Measurements from ENCODE around the gene THEM5.
"Not testable (repeated sequence)": the region's sequence is repeated elsewhere in the genome, so short reads cannot be mapped to it uniquely, and the experiment has no call there.

Gene THEM5, protein sequence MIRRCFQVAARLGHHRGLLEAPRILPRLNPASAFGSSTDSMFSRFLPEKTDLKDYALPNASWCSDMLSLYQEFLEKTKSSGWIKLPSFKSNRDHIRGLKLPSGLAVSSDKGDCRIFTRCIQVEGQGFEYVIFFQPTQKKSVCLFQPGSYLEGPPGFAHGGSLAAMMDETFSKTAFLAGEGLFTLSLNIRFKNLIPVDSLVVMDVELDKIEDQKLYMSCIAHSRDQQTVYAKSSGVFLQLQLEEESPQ

DNA sequence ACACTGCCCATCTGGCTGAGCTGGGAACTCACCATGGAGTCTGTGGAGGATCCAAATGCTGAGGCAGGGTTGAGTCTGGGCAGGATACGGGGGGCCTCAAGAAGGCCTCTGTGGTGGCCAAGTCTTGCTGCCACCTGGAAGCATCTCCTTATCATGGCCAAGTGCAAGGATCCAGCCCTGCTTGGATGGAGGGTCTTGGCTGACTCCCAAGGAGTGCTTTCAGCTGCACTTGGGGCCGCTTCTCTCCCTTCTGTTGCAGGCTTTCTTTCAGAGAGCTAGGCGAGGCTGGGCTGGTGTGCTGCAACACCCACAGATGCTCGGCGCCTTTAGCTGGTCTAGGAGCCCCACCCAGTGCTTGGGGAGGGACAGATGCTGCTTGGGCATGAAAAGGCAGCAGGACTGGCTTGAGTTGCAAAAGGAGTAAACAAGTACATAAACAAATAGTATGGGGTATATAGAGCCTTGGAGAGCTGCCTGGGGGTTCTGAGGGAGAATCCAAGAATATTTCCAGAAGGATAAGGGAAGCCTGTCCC is at the start of gene THEM5:
Gene THEM5, minus strand, starts transcription at position 302 of the 533 bp plus-strand sequence. Its CDS starts 147 bp downstream, at position 155.
- DNase-seq: no peak

DNA sequence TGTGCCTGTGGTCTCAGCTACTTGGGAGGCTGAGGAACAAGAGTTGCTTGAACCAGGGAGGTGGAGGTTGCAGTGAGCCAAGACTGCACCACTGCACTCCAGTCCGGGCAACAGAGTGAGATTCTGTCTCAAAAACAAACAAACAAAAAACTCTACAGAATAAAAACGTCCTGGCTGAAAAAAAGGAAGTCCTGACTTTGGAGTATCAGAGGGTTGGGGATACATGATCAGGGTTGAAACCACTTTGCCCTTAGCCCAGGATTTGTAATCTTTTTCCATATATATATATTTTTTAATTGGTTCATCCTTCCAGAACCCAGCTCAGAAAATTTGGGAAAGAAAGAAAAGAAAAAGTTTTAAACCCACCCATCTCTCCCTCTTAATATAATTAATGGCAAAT is 49.3 kb upstream of the THEM5 start:
- no peak for DNase-seq

DNA sequence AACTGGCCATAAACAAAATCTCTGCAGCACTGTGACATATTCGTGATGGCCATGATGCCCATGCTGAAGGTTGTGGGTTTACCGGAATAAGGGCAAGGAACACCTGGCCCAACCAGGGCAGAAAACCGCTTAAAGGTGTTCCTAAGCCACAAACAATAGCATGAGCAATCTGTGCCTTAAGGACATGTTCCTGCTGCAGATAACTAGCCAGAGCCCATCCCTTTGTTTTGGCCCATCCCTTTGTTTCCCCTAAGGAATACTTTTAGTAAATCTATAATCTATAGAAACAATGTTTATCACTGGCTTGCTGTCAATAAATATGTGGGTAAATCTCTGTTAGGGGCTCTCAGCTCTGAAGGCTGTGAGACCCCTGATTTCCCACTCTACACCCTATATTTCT is 47.3 kb upstream of the THEM5 start:
- not testable (repeated sequence) for DNase-seq

DNA sequence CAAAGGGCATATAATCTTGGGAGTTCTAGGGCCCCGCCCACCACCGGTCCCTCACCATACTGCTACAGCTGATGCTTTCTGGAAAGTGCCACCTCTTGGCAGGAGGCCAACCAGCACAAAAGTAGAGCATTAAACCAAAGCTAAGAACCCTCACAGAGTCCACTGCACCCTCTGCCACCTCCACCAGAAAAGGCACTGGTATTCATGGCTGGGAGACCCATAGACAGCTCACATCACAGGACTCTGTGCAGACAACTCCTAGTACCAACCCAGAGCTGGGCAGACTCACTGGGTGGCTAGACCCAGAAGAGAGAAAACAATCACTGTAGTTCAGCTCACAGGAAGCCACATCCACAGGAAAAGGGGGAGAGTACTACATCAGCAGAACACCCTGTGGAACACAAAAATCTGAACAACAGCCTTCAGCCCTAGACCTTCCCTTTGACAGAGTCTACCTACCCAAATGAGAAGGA is 45.0 kb upstream of the THEM5 start:
- no peak for DNase-seq

DNA sequence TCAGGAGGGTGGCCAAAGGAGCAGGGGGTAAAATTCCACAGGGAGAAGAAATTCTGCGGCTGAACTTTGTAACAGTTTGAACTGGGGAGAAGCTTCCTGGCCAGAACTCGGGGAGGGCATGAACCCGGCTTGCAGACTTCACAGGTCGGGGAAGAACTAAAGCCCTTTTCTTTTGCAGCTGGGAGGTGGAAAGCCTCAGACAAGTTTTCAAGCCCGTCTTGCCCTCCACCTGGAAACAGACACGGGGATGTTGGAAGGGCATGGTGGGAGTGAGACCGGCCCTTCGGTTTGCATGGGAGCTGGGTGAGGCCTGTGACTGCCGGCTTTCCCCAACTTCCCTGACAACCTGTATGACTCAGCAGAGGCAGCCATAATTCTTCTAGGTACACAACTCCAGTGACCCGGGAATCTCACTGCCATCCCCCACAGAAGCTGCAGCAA is 44.5 kb upstream of the THEM5 start:
- DNase-seq: no peak

DNA sequence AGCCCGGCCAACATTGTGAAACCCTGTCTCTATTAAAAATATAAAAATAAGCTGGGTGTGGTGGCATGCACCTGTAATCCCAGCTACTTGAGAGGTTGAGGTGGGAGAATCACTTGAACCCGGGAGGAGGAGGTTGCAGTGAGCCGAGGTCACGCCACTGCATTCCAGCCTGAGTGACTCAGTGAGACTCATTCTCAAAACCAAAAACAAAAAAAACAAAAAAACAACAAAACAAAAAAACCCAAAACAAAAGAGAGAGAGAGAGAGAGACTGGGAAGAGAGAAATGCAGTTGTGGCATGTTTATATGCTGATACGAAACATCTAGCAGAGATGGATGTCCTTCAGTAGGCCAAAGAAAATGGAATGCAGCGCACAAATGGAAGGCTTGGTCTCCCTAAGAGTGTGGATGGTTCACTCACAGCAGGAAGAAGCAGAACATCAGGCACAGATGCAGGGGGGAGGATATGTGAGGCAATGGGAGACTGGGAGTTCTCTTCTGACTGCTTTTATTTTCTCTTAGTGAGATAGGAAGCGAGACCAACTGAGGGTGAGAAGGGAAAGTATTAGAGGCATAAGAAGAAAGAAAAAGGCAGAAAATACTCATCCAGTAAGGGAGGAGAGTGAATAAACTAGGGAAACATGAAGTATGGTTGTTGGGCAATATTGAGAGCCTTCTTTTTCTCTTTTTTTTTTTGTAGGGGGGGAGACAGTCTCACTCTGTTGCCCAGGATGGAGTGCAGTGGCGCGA is 39.8 kb upstream of the THEM5 start:
- DNase-seq: no peak

DNA sequence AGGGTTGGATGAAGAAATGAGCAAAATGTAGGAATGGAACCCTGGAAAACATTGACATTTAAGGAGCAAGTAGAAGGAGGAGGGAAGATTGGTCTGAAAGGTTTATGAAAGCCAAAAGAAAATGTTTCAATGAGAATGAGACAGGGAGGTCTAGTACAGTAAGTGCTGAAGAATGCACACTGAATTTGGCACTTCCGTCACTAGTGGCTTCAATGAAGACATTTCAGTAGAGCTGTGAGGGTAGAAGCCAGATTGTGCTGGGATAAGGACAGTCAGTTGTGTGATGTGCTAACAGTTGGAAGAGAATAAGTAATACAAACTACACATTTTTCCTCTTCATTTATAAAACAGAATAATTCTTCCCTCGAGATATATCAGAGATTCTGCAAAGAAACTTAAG is 38.7 kb upstream of the THEM5 start:
- no peak for DNase-seq

DNA sequence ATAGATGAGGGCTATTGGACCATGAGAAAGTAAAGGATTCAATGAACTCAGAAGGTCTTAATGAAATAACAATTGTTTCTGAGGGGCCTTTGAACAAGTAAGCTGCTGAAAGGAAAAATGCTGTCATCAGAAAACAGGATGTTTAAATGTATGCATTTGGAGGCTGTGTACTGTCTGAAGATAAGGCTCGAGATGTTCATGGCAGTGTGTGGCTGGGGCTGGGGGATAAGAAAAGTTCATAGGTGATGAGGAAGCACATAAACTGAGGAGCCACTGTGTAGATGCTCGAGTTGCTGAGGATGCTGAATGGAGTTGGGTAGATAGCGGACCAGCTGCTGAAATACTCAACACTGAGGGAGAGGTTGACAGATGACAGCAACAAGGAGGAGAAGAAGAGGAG is 38.0 kb upstream of the THEM5 start:
- DNase-seq: no peak

DNA sequence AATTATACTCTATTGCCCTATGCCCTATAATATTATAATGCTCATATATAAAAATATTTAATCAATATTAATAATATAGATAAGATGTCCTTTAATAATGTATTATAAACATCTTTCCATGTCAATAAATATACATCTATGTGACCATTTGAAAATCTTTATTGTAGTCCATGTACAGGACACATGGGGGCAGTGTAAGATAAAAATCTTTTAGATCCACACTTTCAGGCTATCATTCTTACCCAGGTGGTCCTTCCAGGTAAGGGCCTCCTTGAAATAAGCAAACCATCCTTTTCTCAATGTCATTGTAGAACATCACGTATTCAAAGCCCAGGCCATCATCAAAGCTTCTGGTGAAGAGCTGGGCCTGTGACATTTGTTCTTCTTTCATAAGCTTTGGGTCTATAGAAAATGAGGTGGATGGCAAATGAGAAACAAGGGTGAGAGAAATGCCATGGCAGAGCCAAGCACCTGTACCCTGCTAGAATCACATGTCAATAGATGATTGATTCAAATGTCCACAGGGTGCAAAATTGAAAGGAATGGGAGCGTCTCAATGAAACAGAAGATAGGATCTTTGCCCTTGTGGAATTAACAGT is 35.6 kb upstream of the THEM5 start:
- no peak for DNase-seq

DNA sequence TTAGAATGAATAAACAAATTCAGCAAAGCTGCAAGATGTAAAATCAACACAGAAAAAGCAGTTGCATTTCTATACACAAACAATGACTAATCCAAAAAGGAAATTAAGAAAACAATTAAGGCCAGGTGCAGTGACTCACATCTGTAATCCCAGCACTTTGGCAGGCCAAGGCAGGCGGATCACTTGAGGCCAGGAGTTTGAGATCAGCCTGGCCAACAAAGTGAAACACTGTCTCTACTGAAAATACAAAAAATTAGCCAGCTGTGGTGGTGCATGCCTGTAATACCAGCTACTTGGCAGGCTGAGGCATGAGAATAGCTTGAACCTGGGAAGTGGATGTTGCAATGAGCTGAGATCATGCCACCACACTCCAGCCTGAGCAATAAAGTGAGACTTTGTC is 33.5 kb upstream of the THEM5 start:
- DNase-seq: no peak

DNA sequence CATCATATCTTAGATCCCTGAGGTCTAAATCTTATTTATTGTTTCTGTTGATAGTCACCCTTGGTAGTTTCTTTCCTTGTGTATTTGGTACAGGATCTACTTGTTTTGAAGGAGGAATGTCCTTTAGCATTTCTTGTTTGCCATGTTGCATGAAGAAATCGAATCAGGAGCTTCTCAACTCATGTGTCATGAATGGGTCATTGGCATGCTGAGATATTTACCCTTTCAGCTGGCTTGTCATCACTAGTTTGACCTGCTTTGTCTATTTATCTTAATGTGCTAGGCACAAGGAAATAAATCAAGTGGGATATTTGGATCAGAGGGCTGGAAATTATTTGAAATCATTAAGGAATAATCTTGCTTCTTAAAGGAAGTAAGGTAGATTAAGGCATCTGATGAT is 32.0 kb upstream of the THEM5 start:
- no peak for DNase-seq

DNA sequence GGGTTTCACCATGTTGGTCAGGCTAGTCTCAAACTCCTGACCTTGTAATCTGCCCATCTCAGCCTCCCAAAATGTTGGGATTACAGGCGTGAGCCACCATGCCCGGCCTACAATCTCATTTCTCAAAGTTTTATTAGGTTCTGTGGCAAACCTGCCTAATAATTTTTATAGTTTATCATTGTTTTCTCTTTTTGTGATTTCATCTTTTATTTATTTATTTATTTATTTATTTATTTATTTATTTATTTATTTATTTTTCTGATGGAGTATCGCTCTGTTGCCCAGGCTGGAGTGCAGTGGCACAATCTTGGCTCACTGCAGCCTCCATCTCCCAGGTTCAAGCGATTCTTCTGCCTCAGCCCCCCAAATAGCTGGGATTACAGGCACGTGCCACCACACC is 31.4 kb upstream of the THEM5 start:
- not testable (repeated sequence) for DNase-seq

DNA sequence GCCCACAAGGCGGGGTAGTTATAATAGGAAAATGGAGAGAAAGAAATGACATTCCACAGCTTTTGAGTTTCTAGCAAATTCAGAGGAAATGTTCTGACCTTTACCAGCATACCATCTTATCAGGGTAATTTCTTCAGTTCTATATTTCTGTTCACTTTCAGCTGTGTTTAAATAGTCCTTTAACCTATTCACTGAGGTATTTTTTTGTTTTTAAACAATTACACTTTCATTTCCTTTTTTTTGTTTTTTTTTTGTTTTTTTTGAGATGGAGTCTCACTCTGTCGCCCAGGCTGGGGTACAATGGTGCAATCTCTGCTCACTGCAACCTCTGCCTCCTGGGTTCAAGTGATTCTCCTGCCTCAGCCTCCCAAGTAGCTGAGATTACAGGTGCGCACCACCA is 30.9 kb upstream of the THEM5 start:
- DNase-seq: not testable (repeated sequence)

DNA sequence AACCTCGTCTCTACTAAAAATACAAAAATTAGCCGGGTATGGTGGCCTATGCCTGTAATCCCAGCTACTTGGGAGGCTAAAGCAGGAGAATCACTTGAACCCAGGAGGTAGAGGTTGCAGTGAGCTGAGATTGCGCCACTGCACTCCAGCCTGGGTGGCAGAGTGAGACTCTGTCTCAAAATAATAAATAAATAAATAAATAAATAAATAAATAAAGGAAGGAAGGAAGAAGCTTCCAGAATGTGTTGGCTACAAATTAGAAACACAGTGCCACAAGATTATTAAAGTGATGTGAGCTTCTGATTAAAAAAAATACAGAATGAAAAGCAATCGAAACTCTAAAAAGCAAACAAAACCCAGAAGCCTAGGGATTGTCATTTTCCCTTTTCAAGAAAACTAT is 30.4 kb upstream of the THEM5 start:
- DNase-seq: not testable (repeated sequence)

DNA sequence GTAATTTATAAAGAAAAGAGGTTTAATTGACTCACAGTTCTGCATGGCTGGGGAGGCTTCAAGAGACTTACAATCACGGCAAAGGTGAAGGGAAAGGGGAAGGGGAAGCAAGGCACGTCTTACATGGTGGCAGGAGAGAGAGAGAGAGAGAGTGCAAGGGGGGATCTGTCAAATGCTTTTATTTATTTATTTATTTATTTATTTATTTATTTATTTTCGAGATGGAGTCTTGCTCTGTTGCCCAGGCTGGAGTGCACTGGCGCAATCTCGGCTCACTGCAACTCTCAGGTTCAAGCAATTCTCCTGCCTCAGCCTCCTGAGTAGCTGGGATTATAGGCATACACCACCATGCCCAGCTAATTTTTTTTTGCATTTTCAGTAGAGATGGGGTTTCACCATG is 29.4 kb upstream of the THEM5 start:
- DNase-seq: not testable (repeated sequence)

DNA sequence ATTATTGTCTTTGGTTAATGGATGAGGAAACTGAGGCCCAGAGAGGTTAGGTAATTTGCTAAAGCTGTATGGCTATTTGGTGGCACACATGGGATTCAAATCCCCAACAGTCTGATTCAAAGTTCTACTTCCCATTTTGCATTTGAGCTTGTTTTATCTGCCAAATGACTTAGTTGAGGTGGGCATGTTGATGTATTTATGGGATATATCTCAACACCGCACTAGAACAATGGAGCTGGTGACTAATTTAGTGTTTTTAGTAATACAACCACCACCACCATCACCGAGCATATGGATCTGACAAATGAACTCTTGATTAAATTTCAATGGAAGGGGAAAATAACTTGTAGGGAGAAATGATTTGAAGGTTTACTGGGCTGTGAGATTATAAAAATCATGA is 29.0 kb upstream of the THEM5 start:
- no peak for DNase-seq

DNA sequence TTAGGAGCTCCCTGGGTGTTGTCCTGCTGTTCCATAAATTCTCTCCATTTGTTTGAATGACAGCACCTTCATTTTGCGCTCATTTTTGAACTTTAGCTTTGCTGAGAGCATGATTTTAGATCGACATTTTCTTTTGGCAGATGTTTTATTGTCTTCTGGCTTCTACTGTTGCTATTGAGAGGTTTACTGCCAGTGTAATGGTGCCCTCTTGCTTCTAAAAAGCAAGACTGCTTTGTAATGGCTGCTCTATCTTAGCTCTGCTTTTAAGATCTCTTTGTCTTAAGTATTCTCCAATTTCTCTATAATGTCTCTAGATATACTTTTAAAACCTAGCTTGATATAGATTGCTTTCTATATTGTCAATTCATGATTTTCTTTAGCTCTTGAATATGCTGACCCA is 28.0 kb upstream of the THEM5 start:
- no peak for DNase-seq

DNA sequence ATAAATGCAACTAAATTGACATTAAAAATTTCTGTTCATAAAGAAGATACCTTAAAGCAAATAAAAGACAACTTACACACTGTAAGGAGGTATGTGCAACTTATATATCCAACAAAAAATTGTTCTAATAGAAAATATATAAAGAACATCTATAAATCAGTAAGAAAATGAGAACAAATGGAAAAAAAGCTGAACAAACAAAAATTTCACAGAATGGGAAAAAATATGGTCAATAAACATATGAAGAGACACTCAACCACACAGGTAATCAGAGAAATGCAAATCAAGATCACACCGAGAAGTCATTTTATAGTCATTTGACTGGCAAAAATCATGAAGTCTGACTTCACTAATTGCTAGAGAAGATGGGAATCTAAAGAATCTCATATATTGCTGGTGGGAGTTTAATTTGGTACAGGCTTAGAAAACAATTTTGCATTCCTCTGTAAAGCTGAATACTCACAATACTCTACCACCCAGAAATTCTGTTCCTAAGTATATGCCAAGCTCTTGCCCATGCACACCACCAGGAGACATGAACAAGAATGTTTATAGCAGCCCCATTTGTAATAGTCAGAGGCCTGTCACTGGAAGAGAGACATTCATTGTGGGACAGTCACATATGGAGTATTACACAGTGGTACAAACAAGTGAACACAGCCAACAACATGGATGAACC is 22.0 kb upstream of the THEM5 start:
- DNase-seq: no peak

DNA sequence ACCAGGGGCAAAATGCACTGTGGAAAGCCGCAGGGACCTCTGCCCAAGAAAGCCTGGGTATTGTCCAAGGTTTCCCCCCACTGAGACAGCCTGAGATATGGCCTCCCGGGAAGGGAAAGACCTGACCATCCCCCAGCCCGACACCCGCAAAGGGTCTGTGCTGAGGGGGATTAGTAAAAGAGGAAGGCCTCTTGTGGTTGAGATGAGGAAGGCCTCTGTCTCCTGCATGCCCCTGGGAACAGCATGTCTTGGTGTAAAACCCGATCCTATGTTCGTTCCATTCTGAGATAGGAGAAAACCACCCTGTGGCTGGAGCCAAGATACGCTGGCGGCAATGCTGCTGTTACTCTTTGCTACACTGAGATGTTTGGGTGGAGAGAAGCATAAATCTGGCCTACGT is 19.3 kb upstream of the THEM5 start:
- DNase-seq: not testable (repeated sequence)

DNA sequence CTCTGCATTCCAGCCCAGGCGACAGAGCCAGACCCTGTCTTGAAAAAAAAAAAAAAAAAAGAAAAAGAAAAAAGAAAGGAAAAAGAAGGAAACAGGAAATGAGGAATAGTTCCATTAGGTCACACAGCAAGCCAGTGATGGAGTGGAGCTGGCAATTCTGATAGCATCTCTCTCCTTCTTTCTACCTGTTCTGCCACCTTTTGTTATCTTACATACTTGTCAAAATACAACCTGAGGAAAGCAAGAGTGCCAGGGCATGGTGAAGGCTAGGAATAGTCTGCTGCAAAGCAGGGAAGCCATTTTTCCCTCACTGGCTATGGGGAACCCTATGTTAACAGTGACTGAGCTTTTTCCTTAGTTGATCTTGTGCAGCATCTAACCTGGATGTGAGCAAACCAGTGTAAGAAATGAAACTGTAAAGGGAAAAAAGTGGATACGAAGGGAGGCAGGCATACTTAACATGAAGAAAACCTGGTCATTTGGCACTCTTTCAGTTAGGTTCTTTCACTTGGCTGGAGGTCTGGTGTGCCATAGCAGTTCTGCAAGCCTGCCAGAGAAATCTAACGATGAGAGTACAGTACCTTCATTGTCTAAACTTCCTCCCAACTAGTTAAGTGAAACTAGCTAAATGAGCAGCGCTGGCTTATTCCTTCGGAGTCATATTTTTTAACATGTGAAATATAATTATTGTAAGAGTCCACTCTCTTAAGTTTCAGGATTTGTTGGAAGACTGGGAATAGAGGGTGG is 17.9 kb upstream of the THEM5 start:
- no peak for DNase-seq

DNA sequence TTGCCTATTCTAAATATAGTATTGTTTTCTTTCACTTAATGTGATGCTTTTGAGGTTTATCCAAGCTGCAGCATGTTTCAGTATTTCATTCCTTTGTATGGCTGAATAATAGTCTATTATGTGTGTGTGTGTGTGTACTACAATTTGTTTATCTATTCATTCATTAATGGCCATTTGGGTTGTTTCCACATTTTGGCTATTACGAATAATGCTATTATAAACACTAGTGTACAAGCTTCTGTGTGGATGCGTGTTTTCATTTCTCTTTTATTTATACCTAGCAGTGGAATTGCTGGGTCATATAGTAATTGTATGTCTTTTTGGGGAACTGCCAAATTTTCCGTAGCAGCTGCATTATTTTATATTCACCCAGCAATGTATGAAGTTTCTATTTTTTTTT is 15.0 kb upstream of the THEM5 start:
- DNase-seq: no peak

DNA sequence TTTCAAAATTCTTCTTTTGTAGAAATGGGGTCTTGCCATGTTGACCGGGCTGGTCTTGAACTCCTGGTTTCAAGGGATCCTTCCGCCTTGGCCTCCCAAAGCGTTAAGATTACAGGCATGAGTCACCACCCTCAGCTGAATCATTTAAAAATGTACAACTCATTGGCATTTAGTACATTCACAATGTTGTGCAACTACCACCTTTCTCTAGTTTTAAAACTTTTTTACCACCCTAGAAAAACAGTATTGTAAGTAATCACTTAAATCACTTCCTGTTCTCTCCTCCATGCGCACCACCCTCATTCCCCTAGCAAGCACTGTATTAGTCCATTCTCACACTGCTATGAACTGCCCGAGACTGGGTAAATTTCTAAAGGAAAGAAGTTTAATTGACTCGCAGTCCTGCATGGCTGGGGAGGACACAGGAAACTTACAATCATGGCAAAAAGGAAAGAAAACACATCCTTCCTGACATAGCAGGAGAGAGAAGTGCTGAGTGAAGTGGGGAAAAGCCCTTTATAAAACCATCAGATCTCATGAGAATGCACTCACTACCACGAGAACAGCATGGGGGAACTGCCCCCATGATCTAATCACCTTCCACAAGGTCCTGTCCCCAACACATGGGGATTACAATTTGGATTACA is 14.4 kb upstream of the THEM5 start:
- DNase-seq: no peak
